GM10248 (cell line): ENCODE data around the gene SV2C.

Experiments
- CTCF ChIA-PET: fragments of 300-600 bp; sonication (Branson Sonifier 250); formaldehyde crosslinking; extraction: SDS; loops from one replicate; lab custom pipeline; 2021; ENCODE audit warnings: antibody characterized with exemption; lab: Yijun Ruan, JAX
- POLR2A ChIA-PET: fragments of 350-650 bp; sonication (Branson Sonifier 250); formaldehyde crosslinking; extraction: SDS; loops from one replicate; lab custom pipeline; 2020; ENCODE audit warnings: antibody characterized with exemption; lab: Yijun Ruan, JAX
- DNase-seq: peaks from one replicate; pipeline ENCODE4 v3.0.0; 2012; ENCODE audit errors: extremely low spot score
- CTCF ChIP-seq: IDR thresholded peaks from 2 replicates; pipeline ENCODE4 v1.5.1; 2012; ENCODE audit warnings: mild to moderate bottlenecking, low read depth; ENCODE audit errors: extremely low read depth, missing control alignments, control extremely low read depth

The SV2C gene

GRCh38 chr5:76153271-76153670 lies 70.1 kb downstream of the SV2C start:
- CTCF ChIA-PET = interaction anchor here (1.2 to 4.2 kb wide), 3 partner anchors 11 to 22 kb away, joined by 3 to 21 read pairs (median 11); no protein-coding TSS in a partner anchor
- no peak for TF ChIP-seq CTCF
- POLR2A ChIA-PET = no interaction called here
- DNase-seq = no peak

DNA sequence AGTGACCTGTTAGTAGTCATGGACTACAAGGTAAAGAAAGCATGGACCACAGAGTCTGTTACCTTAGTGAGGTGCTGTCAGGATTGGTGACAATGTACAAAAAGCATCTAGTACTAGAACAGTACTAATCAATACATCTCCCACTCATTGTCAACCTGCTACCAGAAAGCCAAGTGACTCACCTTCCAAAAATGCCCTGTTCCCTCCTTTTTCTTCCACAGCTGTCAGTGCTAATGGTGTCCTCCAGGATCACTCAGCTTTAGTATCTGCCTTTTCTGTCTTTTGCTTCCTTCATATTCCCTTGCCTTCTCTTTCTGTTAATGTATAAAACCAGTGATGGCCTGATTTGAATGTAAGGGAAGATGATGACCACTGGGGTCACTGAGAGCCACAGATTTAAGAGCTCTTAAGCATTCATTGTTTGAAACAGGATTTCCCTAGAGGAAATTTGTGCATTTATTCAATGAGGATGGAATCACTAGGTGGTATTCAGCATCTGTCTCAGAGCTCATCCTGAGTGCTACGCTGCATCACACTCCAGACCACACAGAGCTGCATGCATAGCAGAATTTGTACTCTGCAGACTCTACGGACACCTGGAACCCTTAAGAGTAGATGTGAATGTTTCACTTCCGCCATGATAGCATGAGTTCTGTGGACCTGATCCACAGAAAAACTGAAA lies 71.0 kb downstream of the SV2C start:
- TF ChIP-seq CTCF = no peak
- CTCF ChIA-PET = interaction anchor here (1.2 to 4.2 kb wide), 3 partner anchors 10 to 21 kb away, joined by 3 to 21 read pairs (median 18); no protein-coding TSS in a partner anchor
- POLR2A ChIA-PET = no interaction called here
- DNase-seq = no peak

DNA sequence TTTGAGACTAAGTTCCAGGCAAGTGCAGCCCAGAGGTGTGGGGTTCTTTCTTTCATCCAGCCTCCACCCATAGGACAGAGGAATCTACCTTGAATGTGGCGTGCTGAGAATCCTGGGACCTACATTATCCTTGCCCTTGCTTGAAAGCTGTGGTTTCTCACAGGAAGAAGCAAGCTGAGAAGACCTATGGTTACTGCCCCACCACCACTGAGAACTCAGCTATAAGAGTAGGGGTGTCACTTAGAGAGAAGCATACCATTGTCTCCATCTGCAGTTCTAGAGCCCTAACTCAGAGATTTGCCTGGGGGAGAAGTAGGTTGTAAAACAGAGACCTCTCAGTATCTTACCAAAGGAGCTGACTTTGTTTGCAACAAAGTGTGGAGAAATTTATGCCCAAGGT lies 72.4 kb downstream of the SV2C start:
- POLR2A ChIA-PET = no interaction called here
- no peak for TF ChIP-seq CTCF
- CTCF ChIA-PET = interaction anchor here (1.1 to 3.6 kb wide), 4 partner anchors 8 to 19 kb away, joined by 3 to 18 read pairs (median 9); no protein-coding TSS in a partner anchor
- no peak for DNase-seq

GRCh38 chr5:76162335-76162734 lies 79.2 kb downstream of the SV2C start:
- DNase-seq = no peak
- CTCF ChIA-PET = interaction anchor here (4.2 kb wide), 1 partner anchor 13 kb away, joined by 35 read pairs; no protein-coding TSS in a partner anchor
- POLR2A ChIA-PET = no interaction called here
- no peak for TF ChIP-seq CTCF

GRCh38 chr5:76163111-76163628 lies 80.0 kb downstream of the SV2C start:
- no peak for DNase-seq
- CTCF ChIA-PET = interaction anchor here (1.1 to 4.2 kb wide), 3 partner anchors 8 to 16 kb away, joined by 3 to 35 read pairs (median 3); no protein-coding TSS in a partner anchor
- POLR2A ChIA-PET = no interaction called here
- no peak for TF ChIP-seq CTCF

- no peak for DNase-seq
- ChIA-PET CTCF (interaction anchor here (3.3 to 4.2 kb wide), 2 partner anchors 10 to 11 kb away, joined by 35 to 45 read pairs; no protein-coding TSS in a partner anchor), POLR2A (no interaction called here)
- TF ChIP-seq CTCF = no peak
Observed at GRCh38 chr5:76165029-76165428, 81.8 kb downstream of the SV2C start.
